Activated T-cell treated with anti-CD3 and anti-CD28 coated beads for 4 hours (primary cell): ENCODE measurements around the gene AKAP12.

ENCODE experiments used
- DNase-seq: peaks from one replicate; pipeline ENCODE4 v3.0.0-alpha.2; 2020

AKAP12 gene, protein sequence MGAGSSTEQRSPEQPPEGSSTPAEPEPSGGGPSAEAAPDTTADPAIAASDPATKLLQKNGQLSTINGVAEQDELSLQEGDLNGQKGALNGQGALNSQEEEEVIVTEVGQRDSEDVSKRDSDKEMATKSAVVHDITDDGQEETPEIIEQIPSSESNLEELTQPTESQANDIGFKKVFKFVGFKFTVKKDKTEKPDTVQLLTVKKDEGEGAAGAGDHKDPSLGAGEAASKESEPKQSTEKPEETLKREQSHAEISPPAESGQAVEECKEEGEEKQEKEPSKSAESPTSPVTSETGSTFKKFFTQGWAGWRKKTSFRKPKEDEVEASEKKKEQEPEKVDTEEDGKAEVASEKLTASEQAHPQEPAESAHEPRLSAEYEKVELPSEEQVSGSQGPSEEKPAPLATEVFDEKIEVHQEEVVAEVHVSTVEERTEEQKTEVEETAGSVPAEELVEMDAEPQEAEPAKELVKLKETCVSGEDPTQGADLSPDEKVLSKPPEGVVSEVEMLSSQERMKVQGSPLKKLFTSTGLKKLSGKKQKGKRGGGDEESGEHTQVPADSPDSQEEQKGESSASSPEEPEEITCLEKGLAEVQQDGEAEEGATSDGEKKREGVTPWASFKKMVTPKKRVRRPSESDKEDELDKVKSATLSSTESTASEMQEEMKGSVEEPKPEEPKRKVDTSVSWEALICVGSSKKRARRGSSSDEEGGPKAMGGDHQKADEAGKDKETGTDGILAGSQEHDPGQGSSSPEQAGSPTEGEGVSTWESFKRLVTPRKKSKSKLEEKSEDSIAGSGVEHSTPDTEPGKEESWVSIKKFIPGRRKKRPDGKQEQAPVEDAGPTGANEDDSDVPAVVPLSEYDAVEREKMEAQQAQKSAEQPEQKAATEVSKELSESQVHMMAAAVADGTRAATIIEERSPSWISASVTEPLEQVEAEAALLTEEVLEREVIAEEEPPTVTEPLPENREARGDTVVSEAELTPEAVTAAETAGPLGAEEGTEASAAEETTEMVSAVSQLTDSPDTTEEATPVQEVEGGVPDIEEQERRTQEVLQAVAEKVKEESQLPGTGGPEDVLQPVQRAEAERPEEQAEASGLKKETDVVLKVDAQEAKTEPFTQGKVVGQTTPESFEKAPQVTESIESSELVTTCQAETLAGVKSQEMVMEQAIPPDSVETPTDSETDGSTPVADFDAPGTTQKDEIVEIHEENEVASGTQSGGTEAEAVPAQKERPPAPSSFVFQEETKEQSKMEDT (N-terminal part only)

DNA sequence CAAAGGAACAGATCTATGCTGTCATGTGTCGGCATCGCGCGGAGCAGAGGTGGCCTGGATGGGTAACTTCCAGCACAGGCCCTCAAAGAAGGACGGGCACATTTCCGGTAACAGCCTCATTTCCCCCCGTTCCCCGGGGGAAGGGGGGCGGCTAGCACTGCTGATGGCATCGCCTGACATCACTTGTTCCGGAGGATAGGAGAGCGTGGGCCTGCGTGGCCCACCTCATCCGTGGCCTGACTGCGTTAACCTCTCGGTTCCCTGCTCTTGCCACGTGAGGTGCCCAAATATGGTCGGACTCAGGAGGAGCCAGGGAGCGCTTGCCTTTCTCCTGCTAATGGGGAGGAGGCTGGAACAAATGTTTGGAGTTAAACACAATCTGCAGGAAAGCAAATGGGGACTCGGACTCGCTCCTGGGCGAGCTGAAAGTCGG is at the start of gene AKAP12:
Gene AKAP12, plus strand, starts transcription at position 365 of the 433 bp plus-strand sequence. CDS start 596 bp downstream, outside the sequence.
- no peak for DNase-seq

DNA sequence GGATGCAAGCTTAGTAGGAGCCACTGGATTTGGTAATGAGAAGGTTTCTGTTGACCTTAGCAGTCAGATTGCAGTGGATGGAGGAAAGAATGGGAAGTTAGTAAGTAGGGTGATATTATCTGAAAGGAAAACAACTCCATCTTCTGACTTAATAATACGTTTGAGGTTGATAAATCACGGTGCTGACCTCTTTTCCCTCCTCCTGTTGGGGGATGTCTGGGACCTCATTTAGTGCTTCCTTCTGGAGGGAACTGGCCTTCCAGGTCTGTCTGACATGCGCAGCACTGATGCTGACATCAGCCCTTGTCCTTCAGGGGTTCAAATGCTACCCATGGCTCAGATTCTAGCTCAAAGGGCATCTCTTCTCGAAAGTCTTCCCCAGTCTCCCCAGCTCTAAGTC is 48.2 kb upstream of the AKAP12 start:
- no peak for DNase-seq

DNA sequence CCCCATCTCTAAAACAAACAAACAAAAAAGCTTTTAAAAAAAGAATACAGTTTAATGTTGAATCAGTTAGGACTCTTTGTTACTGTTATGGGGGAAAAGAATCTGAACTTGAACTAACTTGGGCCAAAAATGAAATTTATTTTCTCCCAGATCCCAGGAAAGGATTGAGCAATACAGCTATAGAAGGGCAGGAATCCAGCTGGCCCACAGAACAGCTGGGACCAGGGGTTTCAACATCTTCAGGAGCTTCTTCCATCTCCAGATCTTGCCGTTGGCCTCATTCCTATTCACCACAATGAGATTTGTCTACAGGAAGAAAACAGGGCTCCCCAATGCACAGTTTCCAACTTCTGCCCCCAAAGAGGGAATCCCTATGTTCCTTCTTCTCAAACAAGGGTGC is 43.2 kb upstream of the AKAP12 start:
- no peak for DNase-seq

DNA sequence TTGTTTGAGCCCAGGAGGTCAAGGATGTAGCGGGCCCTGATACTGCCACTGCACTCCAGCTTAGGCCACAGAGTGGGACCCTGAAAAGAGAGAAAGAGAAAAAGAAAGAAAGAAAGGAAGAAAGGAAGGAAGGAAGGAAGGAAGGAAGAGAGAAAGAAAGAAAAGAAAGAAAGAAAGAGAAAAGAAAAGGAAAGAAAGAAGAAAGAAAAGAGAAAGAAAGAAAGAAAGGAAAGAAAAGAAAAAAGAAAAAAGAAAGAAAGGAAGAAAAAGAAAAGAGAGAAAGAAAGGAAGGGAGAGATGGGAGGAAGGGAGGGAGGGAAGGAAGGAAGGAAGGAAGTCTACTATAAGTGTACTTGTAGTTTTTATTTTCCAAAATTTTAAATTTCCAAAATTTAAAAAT is 42.2 kb upstream of the AKAP12 start:
- DNase-seq: no peak

DNA sequence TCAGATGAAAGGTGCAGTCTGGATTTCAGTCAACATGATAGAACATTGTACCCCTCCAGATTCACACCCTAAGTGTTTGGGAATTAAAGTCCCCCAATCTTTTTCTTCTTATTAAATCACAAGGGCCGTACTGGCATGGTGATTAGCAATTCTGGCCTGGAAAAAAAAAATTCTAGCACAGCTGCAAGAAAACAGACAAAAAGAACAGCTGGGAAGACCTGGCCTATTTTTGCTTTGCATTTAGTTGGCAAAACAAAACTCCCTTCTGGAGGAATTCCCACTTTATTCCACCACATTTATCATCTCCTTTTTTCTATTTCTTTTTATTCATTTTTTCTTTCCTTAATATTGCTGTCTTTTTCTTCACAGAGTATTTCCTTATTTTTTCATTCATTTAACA is 39.8 kb upstream of the AKAP12 start:
- DNase-seq: no peak

DNA sequence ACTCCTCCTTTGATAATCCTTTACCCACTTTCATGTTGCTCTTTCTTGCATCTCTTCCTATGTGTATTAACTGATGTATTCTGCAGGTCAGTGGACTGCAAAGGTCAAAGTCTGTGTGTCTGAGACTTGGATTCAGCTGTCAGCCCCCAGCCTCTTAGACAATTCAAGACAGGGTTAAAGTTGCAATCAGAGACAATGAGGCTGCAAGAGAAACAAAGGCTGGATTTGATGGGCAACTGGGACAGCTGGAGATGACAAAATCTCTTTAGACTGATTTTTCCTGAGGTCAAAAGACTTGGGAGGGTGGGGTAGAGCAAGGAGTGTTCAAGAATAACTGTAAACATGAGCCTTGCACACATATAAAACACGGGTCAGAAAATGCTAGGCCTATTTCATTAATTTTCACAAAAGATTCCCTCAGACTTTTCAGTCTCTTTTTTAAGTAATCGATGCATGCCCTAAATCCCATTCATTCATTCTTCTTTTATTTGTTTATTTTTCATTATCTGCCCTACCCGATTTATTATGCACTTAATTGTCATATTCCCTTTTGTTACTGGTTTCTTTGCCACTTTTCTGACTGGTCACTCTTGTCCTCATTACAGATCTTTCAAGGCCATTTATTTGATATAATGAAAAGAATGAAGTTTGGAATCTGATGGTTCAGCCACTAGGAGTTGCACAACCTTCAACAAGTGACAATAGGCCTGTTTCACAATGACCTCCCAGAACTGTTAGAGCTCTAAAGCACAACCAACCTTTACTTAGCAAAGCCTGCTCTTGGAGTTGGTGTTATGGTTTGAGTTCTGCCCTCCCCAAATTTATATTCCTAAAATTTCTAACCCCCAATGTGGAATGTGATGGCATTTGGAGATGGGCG is 33.8 kb upstream of the AKAP12 start:
- DNase-seq: no peak

DNA sequence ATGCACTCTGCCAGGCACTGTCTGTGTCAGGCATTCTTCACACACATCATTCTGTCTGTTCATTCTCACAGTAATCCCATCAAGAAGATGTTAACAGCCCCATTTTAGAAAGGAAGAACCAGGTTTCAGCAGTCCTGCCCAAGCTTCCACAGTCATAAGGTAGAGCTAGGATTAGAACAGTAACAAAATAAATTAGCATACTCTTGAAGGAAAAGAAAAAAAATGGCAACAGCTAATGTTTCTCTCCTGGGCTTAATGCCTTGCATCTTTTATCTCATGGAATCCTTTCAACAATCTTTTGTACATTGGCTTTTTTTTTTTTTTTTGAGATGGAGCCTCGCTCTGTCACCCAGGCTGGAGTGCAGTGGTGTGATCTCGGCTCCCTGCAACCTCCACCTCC is 32.1 kb upstream of the AKAP12 start:
- DNase-seq: no peak

DNA sequence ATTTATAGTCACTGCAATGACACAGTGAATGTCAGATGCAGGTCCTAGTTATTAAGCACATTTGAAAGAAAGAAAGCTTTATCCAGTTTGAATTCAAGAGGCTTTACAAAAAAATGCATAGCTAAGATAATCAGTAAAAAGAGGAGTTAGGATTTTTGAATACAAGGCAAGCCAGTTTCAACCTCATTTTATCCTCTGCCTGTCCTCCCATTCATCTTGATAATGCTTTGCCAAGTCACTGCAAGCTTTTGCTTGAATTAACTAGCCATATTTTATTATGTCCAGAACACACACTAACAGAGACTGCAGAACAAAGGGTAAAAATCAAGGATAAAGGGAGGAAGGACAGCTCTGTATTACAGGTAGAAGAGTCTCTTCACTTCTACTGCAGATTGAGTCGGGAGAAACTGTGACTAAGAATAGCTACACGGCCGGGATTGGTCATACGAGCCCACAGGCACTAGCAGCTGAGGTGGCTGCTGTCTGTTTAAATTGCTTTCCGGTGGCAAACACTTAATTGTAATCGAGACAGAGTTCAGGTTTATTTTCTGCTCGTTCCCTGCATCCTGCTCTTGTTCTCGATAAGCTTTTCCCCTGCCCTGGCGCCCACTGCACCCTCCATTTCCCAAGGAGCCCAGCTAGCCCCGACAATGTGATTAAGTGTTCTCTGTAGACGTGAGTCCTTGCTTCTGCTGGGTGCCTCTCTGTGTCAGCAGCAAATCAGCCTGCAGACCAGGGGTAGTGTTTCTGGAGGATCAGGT is 30.5 kb upstream of the AKAP12 start:
- no peak for DNase-seq

DNA sequence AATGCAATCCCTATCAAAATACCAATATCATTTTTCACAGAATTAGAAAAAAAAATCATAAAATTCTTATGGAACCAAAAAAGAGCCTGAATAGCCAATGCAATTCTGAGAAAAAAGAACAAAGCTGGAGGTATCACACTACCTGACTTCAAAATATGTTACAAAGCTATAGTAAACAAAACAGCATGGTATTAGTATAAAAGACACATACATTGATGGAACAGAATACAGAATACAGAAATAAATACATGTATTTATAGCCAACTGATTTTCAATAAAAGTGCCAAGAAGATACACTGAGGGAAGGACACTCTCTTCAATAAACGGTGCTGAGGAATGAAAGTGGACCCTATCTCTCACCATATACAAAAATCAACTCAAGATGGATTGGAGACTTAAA is 28.7 kb upstream of the AKAP12 start:
- no peak for DNase-seq

DNA sequence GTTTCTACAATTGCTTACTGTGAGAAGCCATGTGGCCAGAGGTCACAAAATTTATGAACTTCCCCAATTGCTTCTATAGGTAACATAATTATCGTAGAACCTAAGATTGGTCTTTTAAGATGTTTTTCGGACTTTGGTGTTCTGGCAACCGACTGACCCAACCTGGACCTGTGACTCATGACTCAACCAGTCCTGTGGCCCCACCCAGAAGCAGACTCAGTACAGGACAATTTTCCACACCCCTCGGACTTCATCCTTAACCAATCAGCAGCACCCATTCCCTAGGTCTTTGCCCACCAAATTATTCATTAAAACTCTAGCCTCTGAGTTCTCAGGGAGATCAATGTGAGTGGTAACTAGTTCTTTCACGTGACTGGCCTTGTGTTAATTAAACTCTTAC is 26.4 kb upstream of the AKAP12 start:
- DNase-seq: no peak

DNA sequence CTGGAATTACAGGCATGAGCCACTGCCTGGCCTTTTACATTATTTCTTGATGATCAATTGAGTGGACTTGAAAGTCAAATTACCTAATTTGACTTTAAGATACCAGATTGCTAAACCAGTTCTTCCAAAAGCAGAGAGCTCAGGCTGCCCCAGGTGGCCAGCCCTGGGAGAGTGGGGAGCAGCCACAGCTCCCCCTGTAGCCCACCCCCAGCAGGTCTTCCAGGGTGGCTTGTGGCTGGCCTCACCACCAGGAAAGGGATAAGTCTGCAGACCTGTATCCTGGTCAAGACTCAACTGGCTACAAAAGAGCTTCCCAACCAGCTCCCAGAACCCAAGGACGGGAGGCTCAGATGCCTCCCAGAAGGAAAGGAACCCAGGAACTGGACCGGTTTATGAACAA is 23.8 kb upstream of the AKAP12 start:
- DNase-seq: no peak

DNA sequence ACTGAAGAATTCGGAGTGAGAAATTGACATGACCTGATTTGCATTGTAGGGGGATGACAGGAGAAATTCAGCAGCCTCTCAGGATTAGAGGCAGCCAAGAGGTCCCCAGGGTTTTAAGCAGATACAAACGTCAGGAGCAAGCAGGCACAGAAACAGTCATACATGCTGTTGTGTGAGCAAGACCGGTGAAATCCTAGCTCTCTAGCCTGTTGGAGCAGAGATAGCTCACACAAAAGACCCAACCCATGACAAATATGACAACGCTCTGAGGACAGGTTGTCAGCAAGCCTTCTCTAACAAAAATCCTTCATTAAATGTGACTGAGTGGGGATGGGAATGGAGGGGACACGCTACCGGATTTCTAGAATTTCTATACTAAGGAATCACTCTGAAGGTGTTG is 23.0 kb upstream of the AKAP12 start:
- DNase-seq: no peak

DNA sequence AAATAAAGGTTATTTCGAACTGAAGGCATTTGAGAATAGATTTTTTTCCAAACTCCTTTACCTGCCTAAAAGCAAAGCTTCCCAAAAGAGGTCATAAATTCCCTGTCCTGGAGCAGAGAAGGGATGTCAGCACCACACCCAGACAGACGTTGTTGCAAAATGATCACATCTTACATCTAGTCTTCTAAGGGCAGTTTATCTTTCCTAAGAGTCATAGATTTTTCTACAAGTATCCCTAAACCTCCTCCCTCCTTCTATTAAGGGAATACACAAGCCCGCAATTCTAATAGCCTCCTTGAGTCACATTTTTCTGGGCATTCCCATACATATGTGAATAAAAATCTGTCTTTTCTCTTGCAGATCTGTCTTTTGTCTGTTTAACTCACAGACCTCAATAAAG is 20.6 kb upstream of the AKAP12 start:
- DNase-seq: no peak

DNA sequence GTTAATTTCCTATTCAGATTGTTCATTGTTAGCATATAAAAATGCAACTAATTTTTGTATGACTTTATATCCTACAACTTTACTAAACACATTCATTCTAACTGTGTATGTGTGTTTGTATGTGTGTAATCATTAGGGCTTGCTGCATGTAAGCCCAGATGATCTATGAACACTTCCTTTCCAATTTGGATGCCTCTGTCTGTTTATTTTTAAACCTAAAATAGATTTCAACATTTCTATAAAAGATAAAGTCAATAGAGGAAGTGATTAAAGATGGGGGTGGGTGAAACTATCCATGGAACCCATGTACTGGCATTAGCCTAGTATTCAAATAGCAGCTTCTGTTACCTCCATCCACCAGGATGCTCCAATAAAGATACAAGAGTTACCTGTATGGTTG is 15.7 kb upstream of the AKAP12 start:
- DNase-seq: no peak

DNA sequence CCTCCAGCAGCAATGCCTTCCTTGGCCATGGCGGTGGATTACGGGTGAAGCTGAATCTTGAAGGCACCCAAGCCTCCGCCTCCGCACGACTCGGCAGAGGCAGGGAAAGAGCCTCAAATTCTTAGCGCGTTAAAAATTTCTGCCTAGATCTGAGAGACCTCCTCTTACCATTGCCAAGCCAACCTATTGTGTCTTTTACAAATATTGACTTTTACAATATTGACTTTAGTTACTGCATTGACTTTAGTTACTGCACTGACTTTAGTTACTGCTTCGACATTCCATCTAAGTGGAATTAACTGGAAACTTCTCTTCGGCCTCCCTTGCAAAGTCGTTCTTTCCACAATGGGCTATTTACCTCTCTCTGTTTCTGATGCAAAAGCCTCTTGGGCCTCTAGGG is 13.8 kb upstream of the AKAP12 start:
- DNase-seq: no peak

DNA sequence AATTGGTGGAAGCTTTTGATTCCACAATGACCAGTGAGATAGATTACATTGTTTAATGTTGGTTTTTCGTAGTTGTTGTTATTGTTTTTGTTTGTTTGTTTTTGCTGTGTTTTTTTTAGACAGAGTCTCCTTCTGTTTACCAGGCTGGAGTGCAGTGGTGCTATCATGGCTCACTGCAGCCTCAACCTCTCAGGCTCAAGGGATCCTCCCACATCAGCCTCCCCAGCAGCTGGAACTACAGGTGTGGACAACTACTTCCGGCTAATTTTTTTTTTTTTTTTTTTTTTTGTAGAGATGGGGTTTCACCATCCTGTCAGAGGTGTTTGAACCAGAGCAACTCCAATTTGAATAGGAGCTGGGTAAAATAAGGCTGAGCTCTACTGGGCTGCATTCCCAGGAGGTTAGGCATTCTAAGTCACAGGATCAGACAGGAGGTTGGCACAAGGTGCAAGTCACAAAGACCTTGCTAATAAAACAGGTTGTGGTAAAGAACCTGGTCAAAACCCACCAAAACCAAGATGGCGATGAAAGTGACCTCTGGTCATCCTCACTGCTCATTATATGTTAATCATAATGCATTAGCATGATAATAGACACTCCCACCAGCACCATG is 10.9 kb upstream of the AKAP12 start:
- no peak for DNase-seq

DNA sequence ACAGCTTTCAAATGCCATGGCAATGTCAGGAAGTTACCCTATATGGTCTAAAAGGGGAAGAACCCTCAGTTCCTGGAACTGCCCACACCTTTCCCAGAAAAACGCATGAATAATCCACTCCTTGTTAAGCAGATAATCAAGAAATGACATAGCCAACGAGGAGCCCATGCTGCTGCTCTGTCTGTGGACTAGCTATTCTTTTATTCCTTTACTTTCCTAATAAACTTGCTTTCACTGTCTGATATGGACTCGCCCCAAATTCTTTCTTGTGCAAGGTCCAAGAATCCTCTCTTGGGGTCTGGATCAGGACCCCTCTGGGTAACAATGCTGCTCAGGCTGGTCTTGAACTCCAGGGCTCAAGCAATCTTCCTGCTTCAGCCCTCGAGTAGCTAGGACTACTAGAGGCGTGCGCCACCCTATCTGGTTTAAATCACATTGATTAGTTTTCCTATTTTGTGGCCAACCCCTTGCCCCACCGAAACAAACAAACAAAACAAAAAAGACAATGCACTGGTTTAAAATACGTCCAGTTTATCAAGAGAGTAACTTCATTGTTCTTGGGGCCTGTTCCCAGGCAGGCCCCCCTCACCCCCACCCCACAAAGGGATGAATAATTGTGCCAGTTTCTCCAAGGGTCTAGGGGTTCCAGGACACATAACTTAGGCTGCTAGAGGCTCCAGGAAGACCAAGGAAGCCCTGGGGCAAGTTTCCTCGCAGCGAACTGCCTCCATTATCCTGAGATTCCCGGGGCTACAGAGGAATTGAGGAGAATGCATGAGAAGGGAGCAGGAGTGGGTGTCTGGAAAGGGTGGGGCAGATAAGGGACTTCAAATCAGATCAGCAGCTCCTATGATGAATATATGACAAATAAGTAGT is 10.1 kb upstream of the AKAP12 start:
- DNase-seq: no peak

DNA sequence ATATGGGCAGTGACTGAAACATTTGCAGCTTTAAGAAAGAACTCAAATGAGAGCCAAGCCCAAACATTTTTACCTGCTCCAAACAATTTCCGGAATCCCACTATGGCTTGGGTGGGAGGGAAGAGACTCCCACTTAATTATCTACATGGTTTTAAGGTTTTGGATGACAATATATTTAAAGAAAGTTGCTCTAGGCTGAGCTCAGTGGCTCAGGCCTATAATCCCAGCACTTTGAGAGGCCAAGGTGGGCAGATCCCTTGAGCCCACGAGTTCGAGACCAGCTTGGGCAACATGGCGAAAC is 9.5 kb upstream of the AKAP12 start:
- DNase-seq: no peak

DNA sequence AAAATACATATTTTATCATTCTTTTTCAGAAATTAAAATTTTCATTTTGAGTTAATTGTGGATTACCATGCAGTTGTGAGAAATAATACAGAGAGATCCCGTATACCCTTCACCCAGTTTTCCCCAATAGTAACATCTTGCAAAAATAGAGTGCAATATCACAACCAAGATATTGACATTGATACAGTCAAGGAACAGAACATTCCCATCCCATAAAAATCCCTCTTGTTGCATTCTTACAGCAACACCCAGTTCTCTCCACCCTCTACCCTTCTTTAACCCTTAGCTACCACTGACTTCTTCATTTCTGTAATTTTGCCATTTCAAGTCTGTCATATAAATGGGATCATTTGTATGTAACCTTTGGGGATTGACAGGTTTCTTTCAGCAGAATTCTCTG is 6.9 kb upstream of the AKAP12 start:
- DNase-seq: no peak

DNA sequence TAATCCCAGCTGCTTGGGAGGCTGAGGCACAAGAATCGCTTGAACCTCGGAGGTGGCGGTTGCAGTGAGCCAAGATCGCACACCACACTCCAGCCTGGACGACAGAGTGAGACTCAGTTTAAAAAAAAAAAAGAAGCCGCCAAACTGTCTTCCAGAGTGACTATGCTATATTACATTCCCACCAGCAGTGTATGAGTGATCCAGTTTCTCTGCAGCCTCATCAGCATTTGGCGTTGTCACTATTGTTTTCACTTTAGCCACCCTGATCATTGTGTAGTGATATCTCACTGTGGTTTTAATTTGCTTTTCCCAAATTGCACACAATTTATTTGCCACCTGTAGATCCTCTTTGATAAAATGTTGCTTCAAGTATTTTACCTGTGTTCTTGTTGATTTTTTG is 6.0 kb upstream of the AKAP12 start:
- DNase-seq: no peak
